SJCRH30 (cell line): ENCODE results near the gene SENP1. TPM values are rescaled to one million over a fixed set of nuclear protein-coding genes. Genes with fewer than 3 reads are reported as not detected.

Experiments used
- DNase-seq, 2 experiments: peaks; one replicate each; pipeline ENCODE4 v3.0.0-alpha.2; 2015 to 2020
- H3K27ac ChIP-seq: fragments of 250-450 bp; sonication (Bioruptor Pico); 2 replicates; pipeline ENCODE4 v1.5.1; 2020; ENCODE audit warnings: mild to moderate bottlenecking, moderate library complexity
- H3K27me3 ChIP-seq: fragments of 250-450 bp; sonication (Bioruptor Pico); 2 replicates; pipeline ENCODE4 v1.5.1; 2020; ENCODE audit warnings: mild to moderate bottlenecking, moderate library complexity
- H3K36me3 ChIP-seq: fragments of 250-450 bp; sonication (Bioruptor Pico); 2 replicates; pipeline ENCODE4 v1.5.1; 2020; ENCODE audit warnings: mild to moderate bottlenecking, moderate library complexity
- H3K4me1 ChIP-seq: fragments of 250-450 bp; sonication (Bioruptor Pico); 2 replicates; pipeline ENCODE4 v1.5.1; 2020; ENCODE audit warnings: mild to moderate bottlenecking, moderate library complexity
- H3K4me3 ChIP-seq: fragments of 250-450 bp; sonication (Bioruptor Pico); 2 replicates; pipeline ENCODE4 v1.5.1; 2020; ENCODE audit warnings: mild to moderate bottlenecking, moderate library complexity
- H3K9me3 ChIP-seq: fragments of 250-450 bp; sonication (Bioruptor Pico); replicated peaks from 2 replicates; pipeline ENCODE4 v1.5.1; 2020; ENCODE audit warnings: mild to moderate bottlenecking, moderate library complexity
- total RNA-seq: library from RNA; depleted of rRNA; stranded (reverse); fragments of >200 nt; shearing (Covaris generic); gene quantifications from 2 replicates; pipeline ENCODE4 v1.2.3, GENCODE V29; 2014

SENP1 gene
- total RNA-seq, 1 experiment from 2014 or later = 53.6 TPM

GRCh38 chr12:48028541-48029431 lies 77.1 kb downstream of the SENP1 start:
- no peak for DNase-seq
- Histone ChIP-seq H3K36me3 (no peaks in the 10 kb centered on the region), H3K4me1 (peaks cover 6% of the 10 kb centered on the region), H3K27ac (no peak overlapping the region), H3K9me3 (no peaks in the 10 kb centered on the region), H3K4me3 (no peak overlapping the region), H3K27me3 (no peaks in the 10 kb centered on the region)

GRCh38 chr12:48027183-48028002 lies 78.5 kb downstream of the SENP1 start:
- DNase-seq = peak in 1 of 2 experiments; percentile 36
- H3K27me3 ChIP-seq = no peaks in the 10 kb centered on the region
- no peaks in the 10 kb centered on the region for H3K9me3 ChIP-seq

GRCh38 chr12:48026060-48026827 lies 79.6 kb downstream of the SENP1 start:
- H3K27ac ChIP-seq = no peak overlapping the region
- no peaks in the 10 kb centered on the region for H3K27me3 ChIP-seq
- H3K4me1 ChIP-seq = peaks cover 18% of the 10 kb centered on the region
- no peak for DNase-seq
- H3K36me3 ChIP-seq = no peaks in the 10 kb centered on the region
- H3K4me3 ChIP-seq = no peak overlapping the region
- H3K9me3 ChIP-seq = no peaks in the 10 kb centered on the region

More at GRCh38 chr12:48027183-48028002, 78.5 kb downstream of the SENP1 start:
- Histone ChIP-seq H3K4me1 (peaks cover 18% of the 10 kb centered on the region), H3K36me3 (no peaks in the 10 kb centered on the region), H3K27ac (no peak overlapping the region), H3K4me3 (no peak overlapping the region)

GRCh38 chr12:48025281-48025680 lies 80.6 kb downstream of the SENP1 start:
- Histone ChIP-seq H3K36me3 (no peaks in the 10 kb centered on the region), H3K27me3 (no peaks in the 10 kb centered on the region), H3K4me3 (no peak overlapping the region), H3K27ac (no peak overlapping the region), H3K4me1 (peaks cover 18% of the 10 kb centered on the region), H3K9me3 (no peaks in the 10 kb centered on the region)
- no peak for DNase-seq

GRCh38 chr12:48024735-48025134 lies 81.1 kb downstream of the SENP1 start:
- no peaks in the 10 kb centered on the region for H3K9me3 ChIP-seq
- H3K27ac ChIP-seq = no peak overlapping the region
- no peak overlapping the region for H3K4me3 ChIP-seq
- H3K27me3 ChIP-seq = no peaks in the 10 kb centered on the region
- no peaks in the 10 kb centered on the region for H3K36me3 ChIP-seq
- peaks cover 16% of the 10 kb centered on the region for H3K4me1 ChIP-seq
- DNase-seq = no peak

- H3K9me3 ChIP-seq = no peaks in the 10 kb centered on the region
- no peaks in the 10 kb centered on the region for H3K36me3 ChIP-seq
- no peak overlapping the region for H3K4me3 ChIP-seq
- H3K4me1 ChIP-seq = peaks cover 13% of the 10 kb centered on the region
- H3K27ac ChIP-seq = no peak overlapping the region
- DNase-seq = peak; percentile 72 to 88
- no peaks in the 10 kb centered on the region for H3K27me3 ChIP-seq
Observed at GRCh38 chr12:48023386-48023785, 82.5 kb downstream of the SENP1 start.

GRCh38 chr12:48022676-48023385 lies 83.0 kb downstream of the SENP1 start:
- Histone ChIP-seq H3K27ac (no peak overlapping the region), H3K4me3 (no peak overlapping the region), H3K27me3 (no peaks in the 10 kb centered on the region), H3K36me3 (no peaks in the 10 kb centered on the region), H3K4me1 (peaks cover 13% of the 10 kb centered on the region), H3K9me3 (no peaks in the 10 kb centered on the region)
- no peak for DNase-seq

- H3K4me3 ChIP-seq = no peak overlapping the region
- H3K9me3 ChIP-seq = no peaks in the 10 kb centered on the region
- no peak for DNase-seq
- H3K27me3 ChIP-seq = no peaks in the 10 kb centered on the region
- H3K4me1 ChIP-seq = peaks cover 16% of the 10 kb centered on the region
- no peaks in the 10 kb centered on the region for H3K36me3 ChIP-seq
- no peak overlapping the region for H3K27ac ChIP-seq
Observed at GRCh38 chr12:48022180-48022521, 83.7 kb downstream of the SENP1 start.

- no peaks in the 10 kb centered on the region for H3K27me3 ChIP-seq
- H3K27ac ChIP-seq = no peak overlapping the region
- no peak overlapping the region for H3K4me3 ChIP-seq
- H3K4me1 ChIP-seq = peaks cover 21% of the 10 kb centered on the region
- H3K9me3 ChIP-seq = no peaks in the 10 kb centered on the region
- no peaks in the 10 kb centered on the region for H3K36me3 ChIP-seq
- DNase-seq = peak; percentile 47 to 60
Observed at GRCh38 chr12:48021485-48022179, 84.2 kb downstream of the SENP1 start.

GRCh38 chr12:48019639-48020265 lies 86.1 kb downstream of the SENP1 start:
- Histone ChIP-seq H3K4me1 (peaks cover 25% of the 10 kb centered on the region), H3K27me3 (no peaks in the 10 kb centered on the region), H3K4me3 (no peak overlapping the region), H3K9me3 (no peaks in the 10 kb centered on the region), H3K27ac (no peak overlapping the region), H3K36me3 (no peaks in the 10 kb centered on the region)
- DNase-seq = no peak

GRCh38 chr12:48018618-48018995 lies 87.3 kb downstream of the SENP1 start:
- H3K36me3 ChIP-seq = no peaks in the 10 kb centered on the region
- H3K4me1 ChIP-seq = peaks cover 22% of the 10 kb centered on the region
- H3K27ac ChIP-seq = no peak overlapping the region
- no peak overlapping the region for H3K4me3 ChIP-seq
- no peaks in the 10 kb centered on the region for H3K27me3 ChIP-seq
- DNase-seq = no peak
- H3K9me3 ChIP-seq = no peaks in the 10 kb centered on the region

GRCh38 chr12:48017921-48018617 lies 87.8 kb downstream of the SENP1 start:
- peaks cover 17% of the 10 kb centered on the region for H3K4me1 ChIP-seq

GRCh38 chr12:48017496-48017895 lies 88.4 kb downstream of the SENP1 start:
- Histone ChIP-seq H3K4me3 (no peak overlapping the region), H3K9me3 (no peaks in the 10 kb centered on the region), H3K27me3 (no peaks in the 10 kb centered on the region), H3K27ac (no peak overlapping the region), H3K36me3 (no peaks in the 10 kb centered on the region), H3K4me1 (peaks cover 12% of the 10 kb centered on the region)
- no peak for DNase-seq

More at GRCh38 chr12:48017921-48018617, 87.8 kb downstream of the SENP1 start:
- Histone ChIP-seq H3K4me3 (no peak overlapping the region), H3K36me3 (no peaks in the 10 kb centered on the region), H3K9me3 (no peaks in the 10 kb centered on the region), H3K27ac (no peak overlapping the region), H3K27me3 (no peaks in the 10 kb centered on the region)
- no peak for DNase-seq
